ENCODE measurements around the gene PAPLN.

DNA sequence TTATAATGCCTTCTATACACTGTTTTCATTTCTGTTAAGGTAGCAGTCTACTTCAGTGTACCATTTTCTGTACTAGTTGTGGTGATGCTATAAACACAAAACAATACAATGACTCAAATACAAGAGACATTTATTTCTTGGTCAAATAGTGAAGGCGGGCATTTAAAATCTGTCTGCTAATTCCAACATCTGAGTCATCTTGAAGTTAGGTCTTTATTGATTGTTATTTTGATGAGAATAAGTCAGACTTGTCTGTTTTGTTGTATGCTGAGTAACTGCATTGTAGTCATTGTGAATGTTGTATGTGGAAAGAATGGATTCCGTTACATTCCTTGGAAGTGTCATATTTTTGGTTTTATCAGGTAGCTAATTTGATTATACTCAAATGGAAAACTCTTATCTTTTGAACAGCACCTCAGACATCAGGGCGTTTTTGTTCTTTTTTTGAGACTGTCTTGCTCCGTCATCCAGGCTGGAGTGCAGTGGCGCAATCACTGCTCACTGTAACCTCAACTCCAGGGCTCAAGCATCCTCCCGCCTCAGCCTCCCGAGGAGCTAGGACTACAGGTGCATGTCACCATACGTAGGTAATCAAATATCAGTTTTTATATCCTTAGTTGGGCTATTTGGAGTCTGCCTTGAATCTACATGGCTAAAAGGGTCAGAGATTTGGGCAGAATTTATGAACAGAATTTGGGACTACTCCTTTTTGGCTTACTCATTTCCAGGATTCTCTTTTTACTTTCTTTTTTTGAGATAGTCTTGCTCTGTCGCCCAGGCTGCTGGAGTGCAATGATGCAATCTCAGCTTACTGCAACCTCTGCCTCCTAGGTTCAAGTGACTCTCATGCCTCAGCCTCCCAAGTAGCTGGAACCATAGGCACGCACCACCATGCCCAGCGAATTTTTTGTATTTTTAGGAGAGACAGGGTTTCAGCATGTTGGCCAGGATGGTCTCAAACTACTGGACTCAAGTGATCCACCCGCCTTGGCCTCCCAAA is 56.8 kb downstream of the PAPLN start:
- TF ChIP-seq CTCF (IDR thresholded peaks at IDR 0.05; ENCODE audit: low read length): no peak
- no peak for TF ChIP-seq EZH2 (IDR thresholded peaks at IDR 0.05; ENCODE audit: borderline replicate concordance, low read length)
